Measurements from ENCODE around the gene OTOG.

DNA sequence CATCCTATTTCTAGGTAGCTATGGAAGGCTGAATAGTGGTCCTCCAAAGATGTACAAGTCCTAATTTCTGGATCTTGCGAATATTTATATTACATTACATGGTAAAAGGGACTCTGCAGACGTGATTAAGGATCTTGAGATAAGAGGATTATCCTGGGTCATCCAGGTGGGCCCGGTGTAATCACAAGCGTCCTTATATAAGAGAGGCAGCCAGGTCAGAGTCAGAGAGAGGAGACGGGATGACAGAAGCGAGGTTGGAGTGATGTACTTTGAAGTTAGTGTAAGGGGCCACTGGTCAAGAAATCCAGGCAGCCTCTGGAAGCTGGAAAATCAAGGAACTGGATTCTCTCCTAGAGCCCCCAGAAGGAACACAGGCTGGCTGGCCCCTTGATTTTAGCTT is 102.2 kb downstream of the OTOG start:
- TF ChIP-seq EZH2 (IDR thresholded peaks at IDR 0.05; ENCODE audit: borderline replicate concordance, low read depth, low read length, severe bottlenecking) = no peak
- TF ChIP-seq, protein P1, sequence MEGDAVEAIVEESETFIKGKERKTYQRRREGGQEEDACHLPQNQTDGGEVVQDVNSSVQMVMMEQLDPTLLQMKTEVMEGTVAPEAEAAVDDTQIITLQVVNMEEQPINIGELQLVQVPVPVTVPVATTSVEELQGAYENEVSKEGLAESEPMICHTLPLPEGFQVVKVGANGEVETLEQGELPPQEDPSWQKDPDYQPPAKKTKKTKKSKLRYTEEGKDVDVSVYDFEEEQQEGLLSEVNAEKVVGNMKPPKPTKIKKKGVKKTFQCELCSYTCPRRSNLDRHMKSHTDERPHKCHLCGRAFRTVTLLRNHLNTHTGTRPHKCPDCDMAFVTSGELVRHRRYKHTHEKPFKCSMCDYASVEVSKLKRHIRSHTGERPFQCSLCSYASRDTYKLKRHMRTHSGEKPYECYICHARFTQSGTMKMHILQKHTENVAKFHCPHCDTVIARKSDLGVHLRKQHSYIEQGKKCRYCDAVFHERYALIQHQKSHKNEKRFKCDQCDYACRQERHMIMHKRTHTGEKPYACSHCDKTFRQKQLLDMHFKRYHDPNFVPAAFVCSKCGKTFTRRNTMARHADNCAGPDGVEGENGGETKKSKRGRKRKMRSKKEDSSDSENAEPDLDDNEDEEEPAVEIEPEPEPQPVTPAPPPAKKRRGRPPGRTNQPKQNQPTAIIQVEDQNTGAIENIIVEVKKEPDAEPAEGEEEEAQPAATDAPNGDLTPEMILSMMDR (IDR thresholded peaks at IDR 0.05; ENCODE audit: extremely low read depth in 1 of 2, insufficient read depth in 1 of 2, low read depth in 1 of 2, low read length in 2 of 2) = no peak
- TF ChIP-seq POLR2A (IDR thresholded peaks at IDR 0.05; ENCODE audit: low read depth, low read length) = no peak
- no peak for TF ChIP-seq MYC (IDR thresholded peaks at IDR 0.05; ENCODE audit: low read depth, low read length)
- TF ChIP-seq POLR2AphosphoS5 (IDR thresholded peaks at IDR 0.05; ENCODE audit: insufficient read depth, low read depth, low read length) = no peak

All from endothelial cell of umbilical vein (primary cell).